NCI-H187 (cell line): Measurements from ENCODE around the gene SMIM5.
"Not testable (repeated sequence)": the region's sequence is repeated elsewhere in the genome, so short reads cannot be mapped to it uniquely, and the experiment has no call there.

Experiments
- DNase-seq, 2 experiments: peaks; one replicate each; lab custom pipeline; 2025; lab: John Stamatoyannopoulos, UW

The SMIM5 gene, protein sequence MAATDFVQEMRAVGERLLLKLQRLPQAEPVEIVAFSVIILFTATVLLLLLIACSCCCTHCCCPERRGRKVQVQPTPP

DNA sequence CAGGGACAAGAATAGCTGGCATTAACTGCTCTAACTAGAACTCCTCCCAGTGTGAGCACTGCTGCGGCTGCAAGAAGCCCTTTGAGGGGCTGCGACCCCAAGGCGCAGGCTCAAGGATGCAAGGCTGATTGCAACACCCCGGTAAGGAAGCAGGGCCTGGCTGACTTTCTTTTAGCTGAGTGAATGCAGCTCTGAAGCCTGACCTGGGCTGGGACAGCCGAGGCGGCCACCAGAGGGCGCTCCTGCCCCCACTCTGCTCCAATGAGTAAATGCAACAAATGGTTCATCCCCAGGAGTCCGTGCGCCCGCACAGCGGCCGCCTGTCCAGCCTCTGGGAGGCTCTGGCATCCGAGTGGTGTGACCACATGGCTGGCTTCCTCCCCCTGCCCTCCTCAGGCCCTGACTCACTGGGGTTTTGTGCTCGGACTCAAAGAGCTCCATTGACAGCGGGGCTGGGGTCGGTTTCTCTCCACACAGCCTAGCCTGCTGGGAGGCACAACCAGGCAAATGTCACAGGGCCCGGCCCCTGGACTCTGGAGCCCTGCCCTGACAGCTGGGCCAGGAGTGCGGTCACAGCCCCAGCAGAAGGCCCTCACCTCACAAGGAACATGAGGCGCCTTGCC is at the start of gene SMIM5:
SMIM5 (plus strand) TSS at position 572 of the 623 bp plus-strand sequence. CDS start 6,768 bp downstream, outside the sequence.
- DNase-seq, result peak; percentile 21 to 53

DNA sequence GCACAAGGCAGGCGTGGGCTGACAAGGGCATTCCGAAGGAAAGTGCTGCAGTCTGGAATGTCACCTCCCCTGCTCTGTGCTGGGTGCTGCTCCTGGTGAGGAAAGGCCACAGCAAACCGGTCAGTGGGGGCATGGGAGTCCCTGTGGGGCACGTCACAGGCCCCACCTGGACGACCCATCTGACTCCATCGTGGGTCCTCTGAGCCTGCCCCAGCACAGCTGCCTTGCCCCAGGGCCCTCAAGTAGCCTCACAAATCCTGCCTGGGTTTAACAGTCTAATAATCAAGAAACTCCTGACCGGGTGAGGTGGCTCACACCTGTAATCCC is 48.4 kb upstream of the SMIM5 start:
- no peak for DNase-seq

DNA sequence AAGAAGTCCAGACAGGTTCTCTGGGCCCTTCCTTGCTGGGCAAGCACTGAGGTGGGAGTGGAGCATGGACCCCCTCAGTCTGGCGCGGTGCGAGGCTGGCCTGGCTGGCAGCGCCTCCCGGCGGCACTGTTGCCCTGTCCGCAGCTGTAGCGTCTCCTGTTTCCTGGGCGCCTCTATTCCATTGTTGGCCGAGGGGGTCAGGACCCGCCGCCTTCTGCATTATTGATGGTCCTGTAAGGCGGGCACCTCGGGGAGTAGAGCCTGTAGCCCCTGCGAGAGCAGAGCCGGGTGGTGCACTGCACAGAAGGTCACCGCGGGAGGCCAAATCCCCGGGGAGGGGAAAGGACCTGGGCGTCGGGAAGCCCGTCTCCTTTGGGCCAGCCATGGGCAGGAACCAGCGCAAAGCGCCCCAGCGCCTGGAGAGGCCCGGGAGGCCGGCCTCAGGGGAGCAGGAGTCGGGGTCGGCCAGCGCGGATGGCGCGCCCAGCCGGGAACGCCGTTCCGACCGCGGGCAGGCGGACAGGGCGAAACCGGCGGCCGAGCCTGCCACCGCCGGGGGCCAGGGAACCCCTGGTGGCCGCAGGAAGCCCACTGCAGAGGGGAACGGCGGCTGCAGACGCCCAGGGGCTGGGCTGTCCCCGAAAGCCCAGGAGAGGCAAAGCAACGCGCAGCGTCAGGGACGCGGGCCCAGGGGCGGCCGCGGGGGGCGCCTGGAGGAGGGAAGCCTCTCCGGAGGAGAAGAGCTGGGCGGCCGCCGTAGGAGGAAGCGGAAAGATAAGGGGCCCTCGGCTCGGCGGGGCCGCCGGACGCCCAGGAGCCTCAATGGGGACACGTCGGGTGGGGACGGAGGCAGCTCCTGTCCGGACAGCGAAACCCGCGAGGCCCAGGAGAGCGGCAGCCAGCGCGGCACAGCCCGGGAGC is 45.3 kb upstream of the SMIM5 start, which contains the start of gene MYO15B:
MYO15B (plus strand) TSS at position 126 of the 921 bp plus-strand sequence; CDS start at position 384, 258 bp downstream.
- DNase-seq, result no peak

DNA sequence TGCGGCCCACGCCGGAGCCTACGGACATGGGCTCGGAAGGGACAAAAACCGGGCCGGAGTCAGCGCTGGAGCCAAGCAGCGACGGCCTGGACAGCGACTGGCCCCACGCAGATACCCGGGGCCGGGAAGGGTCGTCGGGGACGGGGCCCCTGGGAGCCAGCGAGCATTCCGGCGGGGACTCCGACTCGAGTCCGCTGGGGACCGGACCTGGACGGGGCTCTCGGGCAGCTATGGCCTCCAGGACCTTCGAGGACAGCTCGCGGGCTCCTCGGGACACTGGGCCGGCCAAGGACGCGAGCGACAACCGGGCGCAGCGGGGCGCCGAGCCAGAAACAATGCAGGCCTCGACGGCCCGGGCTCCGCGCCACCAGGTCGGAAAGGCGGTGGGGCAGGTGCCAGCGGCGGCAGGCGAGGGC is 44.6 kb upstream of the SMIM5 start:
- DNase-seq, result no peak

DNA sequence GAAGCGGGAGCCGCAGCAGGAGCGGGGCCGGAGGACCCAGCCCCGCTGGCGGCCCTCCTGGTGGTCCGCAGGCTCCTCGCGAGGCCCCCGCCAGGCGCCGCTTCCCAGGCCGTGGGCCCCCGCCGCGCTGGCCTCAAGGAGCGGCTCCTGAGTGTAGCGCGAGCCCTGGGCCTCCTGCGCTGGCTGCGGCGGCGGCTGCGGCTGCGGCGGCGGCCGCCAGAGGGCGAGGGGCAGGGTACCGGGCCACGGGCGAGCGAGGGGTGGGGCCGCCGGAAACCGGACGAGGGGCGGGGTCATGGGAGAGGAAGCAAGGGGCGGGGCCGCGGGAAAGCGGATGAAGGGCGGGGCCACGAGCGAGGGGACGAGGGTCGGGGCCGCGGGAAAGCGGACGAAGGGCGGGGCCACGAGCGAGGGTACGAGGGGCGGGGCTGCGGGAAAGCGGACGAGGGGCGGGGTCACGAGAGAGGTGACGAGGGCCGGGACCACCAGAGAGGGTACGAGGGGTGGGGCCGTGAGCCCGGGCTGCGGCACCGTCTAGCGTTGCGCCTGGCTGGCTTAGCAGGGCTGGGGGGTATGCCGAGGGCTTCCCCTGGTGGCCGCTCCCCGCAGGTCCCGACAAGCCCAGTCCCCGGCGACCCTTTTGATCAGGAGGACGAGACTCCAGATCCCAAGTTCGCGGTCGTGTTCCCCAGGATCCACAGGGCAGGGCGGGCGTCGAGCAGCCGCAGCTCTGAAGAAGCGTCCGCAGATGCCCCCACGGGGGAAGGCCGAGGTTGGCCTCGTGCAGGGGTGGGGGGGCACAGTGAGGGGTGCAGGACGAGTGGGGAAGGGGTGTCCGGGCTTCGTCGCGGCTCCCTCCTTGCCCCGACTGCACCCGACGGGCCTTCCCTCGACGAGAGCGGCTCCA is 44.0 kb upstream of the SMIM5 start:
- peak; percentile 71 to 74 for DNase-seq

DNA sequence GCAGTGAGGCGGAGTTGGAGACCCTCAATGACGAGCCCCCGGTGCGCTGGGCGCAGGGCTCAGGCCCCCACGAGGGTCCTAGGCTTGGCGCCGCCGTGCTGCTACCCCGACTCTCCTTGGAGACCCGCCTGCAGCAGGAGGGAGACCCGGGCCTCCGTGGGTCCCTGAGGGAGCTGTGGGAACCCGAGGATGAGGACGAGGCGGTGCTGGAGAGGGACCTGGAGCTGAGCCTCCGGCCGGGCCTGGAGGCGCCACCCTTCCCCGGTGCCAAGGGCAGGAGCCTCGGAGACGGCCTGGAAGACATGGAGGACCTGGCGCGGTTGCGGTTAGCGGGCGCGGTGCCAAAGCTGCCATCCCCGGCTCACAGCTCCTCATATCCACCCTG is 43.3 kb upstream of the SMIM5 start:
- no peak for DNase-seq

DNA sequence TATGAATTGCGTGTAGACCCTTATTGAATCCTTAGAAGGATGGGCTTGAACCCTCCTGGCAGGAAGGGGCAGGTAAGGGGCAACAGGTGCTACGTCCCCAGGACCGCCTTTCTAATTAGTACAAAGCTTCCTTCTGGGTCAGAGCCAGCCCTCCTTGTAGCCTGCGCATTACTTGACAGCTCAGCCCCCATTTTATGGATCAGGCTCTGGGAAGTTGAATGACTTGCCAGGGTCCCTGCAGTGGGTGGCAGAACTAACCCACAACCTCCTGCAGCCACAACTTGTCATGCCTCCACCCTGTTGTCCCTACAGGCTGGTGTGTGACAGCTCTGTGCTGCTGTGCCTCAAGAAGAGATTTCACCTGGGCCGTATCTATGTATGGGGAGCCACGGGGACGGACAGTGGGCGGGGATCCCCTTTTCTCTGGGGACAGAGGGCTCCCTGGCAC is 42.9 kb upstream of the SMIM5 start:
- DNase-seq, result no peak

DNA sequence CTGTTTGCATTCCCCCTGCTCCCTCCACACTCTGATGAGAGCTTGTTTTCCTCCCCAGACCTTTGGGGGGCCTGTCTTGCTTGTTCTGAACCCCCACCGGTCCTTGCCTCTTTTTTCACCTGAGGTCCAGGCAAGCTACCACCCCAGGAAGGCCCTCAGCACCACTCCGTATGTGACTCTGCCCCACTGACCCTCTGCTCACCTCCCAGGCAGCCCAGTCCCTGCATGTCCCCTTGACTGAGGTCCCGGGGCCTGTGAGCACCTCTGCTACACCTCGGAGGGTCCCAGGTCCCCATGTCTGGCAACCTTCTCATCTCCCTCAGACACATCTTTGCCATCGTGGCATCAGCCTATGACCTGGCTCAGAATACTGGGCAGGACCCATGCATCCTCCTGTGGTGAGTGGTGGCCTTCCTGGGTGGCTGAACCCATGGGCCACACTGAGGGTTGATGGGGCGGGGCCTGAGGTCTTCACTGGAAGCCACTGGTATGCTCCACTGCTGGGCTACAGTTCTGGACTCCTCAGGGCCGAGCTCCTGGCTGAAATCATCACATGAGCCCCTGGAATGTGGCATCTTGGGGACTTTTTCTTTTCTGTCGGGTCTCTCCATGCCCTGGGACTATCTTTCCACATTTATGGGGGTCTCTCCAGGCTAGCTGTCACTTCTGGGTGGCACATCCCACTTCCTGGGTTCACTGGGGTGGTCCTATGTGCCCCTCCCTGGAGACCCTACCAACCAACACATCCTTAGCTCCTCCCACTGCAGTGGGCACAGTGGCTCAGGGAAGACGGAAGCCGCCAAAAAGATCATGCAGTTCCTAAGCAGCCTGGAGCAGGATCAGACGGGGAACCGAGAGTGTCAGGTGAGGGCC is 42.1 kb upstream of the SMIM5 start:
- DNase-seq, result no peak

DNA sequence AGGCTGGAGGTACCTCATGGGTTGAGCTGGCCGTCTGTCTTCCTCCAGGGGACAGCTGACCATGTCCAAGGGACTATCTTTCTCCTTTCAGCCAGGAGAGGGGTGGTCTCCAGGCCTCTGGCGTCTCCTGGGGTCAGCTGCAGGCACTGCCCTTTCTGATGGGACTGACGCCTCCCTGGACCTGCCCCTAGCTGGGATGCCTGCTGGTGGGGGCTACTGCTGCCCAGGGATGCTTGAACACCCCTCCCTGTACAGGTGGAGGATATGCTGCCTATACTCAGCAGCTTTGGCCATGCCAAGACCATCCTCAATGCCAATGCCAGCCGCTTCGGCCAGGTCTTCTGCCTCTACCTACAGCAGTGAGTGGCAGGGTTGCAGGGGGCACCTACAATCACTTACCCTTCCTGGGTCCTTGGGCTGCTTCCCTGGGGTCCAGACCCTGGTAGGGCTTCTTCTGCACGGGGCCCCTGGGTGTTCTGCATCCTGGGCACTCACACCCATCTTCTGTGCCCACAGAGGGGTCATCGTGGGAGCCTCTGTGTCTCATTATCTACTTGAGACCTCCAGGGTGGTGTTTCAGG is 41.4 kb upstream of the SMIM5 start:
- no peak for DNase-seq

DNA sequence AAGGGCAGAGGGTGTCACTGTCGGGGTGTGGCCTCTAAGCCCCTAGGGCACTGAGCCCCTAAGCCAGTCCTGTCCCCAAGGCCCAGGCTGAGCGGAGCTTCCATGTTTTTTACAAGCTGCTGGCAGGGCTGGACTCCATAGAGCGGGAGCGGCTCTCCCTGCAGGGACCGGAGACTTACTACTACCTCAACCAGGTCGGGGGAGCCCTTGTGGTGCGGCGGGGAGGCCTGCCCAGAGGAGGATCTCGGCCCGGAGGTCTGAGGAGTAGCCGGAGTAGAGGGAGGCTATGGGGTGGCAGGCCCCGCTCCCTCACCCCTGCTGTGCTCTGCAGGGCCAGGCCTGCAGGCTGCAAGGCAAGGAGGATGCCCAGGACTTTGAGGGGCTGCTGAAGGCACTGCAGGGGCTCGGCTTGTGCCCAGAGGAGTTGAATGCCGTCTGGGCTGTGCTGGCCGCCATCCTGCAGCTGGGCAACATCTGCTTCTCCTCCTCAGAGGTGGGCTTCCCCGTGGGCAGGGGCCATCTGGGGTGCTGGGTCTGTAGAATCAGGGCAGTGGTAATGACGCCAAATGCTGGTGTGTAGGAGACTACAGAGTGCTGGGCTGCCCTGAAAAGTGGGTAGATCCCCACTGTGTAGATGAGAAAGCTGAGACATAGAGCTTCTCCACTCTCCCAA is 40.8 kb upstream of the SMIM5 start:
- DNase-seq, result no peak

DNA sequence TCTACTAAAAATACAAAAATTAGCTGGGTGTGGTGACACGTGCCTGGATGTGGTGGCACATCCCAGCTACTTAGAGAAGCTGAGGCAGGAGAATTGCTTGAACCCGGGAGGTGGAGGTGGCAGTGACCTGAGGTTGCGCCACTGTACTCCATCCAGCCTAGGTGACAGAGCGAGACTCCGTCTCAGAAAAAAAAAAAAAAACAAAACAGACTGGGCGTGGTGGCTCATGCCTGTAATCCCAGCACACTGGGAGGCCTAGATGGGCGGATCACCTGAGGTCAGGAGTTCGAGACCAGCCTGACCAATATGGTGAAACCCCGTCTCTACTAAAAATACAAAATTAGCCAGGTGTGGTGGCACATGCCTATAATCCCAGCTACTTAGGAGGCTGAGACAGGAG is 39.8 kb upstream of the SMIM5 start:
- DNase-seq, result not testable (repeated sequence)

DNA sequence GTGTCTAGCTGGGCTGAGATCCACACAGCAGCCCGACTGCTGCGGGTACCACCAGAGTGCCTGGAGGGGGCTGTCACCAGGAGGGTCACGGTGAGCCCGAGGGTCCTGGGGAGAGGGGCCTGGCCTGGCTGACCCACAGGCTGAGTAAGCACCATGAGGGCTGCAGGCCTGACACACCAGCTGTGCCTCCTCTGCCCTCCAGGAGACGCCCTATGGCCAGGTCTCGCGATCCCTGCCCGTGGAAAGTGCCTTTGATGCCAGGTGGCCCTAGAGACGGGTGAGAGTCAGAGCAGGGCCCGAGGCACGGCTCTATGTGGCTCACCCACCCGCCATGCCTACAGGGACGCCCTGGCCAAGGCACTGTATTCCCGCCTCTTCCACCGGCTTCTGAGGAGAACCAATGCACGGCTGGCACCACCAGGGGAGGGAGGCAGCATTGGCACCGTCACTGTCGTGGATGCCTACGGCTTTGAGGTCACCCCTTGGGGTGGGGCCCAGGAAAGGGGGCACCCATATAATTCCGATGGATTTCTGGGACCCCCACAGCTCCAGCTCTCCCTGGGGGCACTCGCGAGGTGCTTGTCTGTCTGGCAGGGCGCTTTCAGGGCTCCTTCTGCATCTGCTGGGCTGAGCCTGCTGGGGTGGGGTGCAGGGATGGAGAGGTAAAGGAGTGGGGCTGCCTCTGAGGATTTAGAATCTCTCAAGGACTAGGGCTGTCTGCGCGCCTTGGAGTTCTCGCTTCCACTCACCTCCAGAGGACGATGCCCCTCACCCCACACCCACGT is 38.5 kb upstream of the SMIM5 start:
- DNase-seq, result no peak

DNA sequence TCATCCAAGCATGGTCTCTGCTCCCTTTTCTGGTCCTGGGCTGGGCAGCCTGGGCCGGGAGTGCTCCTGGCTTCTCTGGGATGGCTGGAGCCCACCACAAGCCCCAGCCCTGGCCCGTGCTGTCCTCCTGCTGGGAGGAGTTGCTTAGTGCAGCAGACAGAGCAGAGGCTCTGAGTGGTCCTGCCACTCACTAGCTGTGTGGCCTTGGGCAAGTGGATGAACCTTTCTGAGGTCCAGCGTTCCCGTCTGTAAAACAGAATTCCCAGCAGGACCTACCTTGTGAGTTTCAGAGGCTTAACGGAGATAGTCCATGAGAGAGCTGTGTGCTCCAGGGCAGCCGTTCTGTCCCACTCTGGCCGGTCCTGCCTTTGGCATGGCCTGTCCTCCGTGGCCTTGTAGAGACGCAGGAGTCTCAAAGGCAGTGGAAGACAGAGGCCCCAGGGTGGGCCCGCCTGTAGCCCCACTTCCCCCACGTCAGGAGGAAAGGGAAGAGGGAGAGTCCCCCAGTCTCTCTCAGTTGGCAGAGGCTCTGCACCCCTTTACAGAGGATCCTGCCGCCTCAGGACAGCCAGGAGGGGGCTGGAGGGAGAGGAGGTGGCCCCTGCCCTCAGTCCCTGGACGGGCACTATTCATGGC is 37.8 kb upstream of the SMIM5 start:
- no peak for DNase-seq

DNA sequence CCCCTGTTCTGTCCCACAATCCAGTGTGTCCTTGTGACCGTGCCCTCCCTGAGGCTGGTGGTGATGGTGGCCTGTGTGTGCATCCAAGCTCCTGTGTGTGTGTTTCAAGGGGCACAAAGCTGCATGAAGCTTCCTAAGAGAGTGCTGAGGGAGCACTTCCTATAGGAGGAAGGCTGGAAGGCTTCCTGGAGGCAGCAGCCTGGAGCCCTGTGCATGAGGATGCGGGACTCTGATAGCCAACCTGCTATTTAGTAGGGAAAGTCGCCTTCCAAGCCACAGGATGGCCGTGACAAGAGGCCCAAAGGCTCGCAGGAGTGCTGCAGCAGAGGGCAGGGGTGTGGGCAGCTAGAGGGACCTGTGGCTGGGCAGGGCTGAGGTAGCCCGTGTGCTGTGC is 37.3 kb upstream of the SMIM5 start:
- DNase-seq, result no peak

DNA sequence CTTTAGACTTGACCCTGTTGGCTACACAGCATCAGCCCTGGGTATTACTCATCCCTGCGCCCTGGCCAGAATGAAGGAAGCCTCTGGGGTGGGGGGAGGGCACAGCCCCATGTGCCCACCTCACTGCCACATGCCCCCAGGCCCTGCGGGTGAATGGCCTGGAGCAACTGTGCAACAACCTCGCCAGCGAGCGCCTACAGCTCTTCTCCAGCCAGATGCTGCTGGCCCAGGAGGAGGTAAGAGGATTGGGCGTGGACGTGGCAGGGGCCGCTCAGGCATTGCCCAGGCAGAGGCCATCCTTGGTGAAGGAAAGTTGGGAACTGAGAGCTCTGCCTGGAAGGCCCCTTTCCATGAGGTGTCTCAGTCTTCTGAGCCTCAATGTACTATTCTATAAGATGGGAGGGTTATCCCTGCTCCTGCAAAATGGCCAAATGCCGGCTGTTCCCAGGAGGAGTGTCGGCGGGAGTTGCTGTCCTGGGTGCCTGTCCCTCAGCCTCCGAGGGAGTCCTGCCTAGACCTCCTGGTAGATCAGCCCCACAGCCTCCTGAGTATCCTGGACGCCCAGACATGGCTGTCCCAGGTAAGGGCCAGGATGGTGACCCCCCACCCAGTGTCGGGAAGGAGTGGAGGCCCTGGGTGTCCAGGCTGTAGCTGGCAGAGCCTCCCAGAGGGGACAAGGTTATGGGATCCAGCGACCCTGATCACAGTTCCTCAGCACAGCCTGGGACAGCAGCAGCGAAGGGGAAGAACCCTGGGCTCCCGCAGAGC is 36.7 kb upstream of the SMIM5 start:
- no peak for DNase-seq

DNA sequence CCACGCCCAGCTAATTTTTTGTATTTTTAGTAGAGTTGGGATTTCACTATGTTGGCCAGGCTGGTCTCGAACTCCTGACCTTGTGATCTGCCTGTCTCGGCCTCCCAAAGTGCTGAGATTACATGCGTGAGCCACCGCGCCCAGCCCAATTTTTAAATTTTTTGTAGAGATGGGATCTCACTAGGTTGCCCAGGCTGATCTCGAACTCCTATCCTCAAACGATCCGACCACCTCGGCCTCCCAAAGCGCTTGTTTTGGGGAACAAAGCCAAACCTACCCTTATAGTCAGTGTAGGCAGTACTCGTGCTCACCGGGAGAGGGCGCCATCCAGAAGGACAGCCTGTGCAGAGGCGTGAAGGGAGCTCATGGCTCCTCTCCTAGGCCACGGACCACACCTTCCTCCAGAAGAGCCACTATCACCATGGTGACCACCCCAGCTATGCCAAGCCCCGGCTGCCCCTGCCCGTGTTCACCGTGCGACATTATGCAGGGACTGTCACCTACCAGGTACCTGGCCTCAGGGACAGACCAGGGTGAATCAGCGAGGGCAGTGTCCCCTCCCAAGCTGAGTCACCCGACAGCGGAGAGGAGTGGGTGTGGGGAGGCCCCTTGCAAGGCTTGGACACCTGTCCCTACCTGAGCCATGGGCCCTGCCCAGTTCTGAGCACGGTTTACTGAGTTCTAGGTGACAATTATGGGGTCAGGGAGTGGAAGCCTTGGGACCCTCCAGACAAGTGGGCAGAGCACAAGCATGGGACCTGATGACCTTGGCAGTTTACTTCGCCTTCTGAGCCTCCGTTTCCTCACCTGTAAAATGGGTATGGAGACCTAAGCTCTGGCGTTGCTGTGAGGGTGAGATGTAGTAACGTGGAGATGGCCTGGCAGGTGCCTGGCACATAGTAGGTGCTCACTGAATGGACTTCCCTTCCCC is 31.9 kb upstream of the SMIM5 start:
- peak; percentile 22 to 35 for DNase-seq

DNA sequence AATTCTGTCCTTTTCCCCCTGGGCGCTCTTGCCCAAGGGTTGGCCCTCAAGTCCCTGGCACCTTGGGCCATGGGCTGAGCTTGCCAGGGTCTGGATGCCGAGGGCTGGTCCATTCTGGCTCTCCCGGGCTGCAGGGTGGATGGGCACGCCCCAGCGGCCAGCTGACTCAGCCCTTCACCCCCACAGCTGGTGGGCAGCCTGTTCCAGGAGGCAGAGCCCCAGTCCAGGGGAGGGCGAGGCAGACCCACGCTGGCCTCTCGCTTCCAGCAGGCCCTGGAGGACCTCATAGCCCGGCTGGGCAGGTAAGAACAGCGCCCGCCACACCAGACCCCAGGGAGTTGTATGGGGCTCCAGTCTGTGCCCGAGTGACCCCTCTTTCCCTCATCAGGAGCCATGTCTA is 30.6 kb upstream of the SMIM5 start:
- DNase-seq, result no peak
